Stomach (tissue), 4 donors: Measurements from ENCODE around the gene SLC27A2.

Source experiments
- POLR2A ChIP-seq, 4 donors: fragments of 450-650 bp; IDR thresholded peaks; one replicate each; pipeline ENCODE4 v1.6.1; 2016; ENCODE audit warnings: antibody characterized with exemption in 4 of 4, control low read depth in 2 of 4, mild to moderate bottlenecking in 1 of 4, moderate library complexity in 1 of 4
- POLR2AphosphoS5 ChIP-seq, 3 donors: sonication (generic); formaldehyde crosslinking; IDR thresholded peaks; one replicate each; pipeline ENCODE4 v1.6.1; 2016; ENCODE audit warnings: antibody characterized with exemption in 3 of 3
- TF ChIP-seq, protein P1 (sequence below), 7 experiments: fragments of 450-650 bp in 4 of 7; fragments of 200-600 bp in 3 of 7; sonication (generic) in 3 of 7; IDR thresholded peaks; one replicate each; pipeline ENCODE4 v1.5.1; 2016 to 2019; ENCODE audit warnings: antibody characterized with exemption in 7 of 7, control low read depth in 2 of 7, mild to moderate bottlenecking in 1 of 7

DNA sequence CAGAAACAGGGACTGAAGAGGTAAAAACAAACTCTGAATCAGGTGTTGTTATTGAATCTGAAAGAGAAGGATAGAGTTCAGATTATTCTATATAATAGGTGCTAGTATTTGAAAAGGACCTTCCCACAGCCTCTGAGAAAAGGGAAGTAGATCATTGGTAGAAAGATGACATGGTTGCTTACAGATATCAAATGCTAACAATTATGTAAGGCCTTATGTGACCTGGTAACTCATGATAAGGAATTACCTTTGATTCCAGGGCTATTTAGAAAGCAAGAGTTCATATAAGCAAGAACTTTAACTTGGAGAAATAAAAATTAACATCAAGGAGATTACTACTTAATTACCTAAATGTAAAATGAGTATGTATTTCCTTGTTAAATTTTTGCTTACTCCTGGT lies 7.6 kb downstream of the SLC27A2 start:
- TF ChIP-seq POLR2A (IDR thresholded peaks at IDR 0.05) (no peak), POLR2AphosphoS5 (IDR thresholded peaks at IDR 0.05) (no peak)
- TF ChIP-seq, protein P1, sequence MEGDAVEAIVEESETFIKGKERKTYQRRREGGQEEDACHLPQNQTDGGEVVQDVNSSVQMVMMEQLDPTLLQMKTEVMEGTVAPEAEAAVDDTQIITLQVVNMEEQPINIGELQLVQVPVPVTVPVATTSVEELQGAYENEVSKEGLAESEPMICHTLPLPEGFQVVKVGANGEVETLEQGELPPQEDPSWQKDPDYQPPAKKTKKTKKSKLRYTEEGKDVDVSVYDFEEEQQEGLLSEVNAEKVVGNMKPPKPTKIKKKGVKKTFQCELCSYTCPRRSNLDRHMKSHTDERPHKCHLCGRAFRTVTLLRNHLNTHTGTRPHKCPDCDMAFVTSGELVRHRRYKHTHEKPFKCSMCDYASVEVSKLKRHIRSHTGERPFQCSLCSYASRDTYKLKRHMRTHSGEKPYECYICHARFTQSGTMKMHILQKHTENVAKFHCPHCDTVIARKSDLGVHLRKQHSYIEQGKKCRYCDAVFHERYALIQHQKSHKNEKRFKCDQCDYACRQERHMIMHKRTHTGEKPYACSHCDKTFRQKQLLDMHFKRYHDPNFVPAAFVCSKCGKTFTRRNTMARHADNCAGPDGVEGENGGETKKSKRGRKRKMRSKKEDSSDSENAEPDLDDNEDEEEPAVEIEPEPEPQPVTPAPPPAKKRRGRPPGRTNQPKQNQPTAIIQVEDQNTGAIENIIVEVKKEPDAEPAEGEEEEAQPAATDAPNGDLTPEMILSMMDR (IDR thresholded peaks at IDR 0.05): no peak
